Measurements from ENCODE around the gene KLK10. TPM values are rescaled to one million over a fixed set of nuclear protein-coding genes. Genes with fewer than 3 reads are reported as not detected.
"Not testable (repeated sequence)": the region's sequence is repeated elsewhere in the genome, so short reads cannot be mapped to it uniquely, and the experiment has no call there.

KLK10 gene
- polyA plus RNA-seq, 1 experiment = not detected

- no peak overlapping the region for H3K27ac ChIP-seq (ENCODE audit: low read depth, low read length)
- TF ChIP-seq, protein P1, sequence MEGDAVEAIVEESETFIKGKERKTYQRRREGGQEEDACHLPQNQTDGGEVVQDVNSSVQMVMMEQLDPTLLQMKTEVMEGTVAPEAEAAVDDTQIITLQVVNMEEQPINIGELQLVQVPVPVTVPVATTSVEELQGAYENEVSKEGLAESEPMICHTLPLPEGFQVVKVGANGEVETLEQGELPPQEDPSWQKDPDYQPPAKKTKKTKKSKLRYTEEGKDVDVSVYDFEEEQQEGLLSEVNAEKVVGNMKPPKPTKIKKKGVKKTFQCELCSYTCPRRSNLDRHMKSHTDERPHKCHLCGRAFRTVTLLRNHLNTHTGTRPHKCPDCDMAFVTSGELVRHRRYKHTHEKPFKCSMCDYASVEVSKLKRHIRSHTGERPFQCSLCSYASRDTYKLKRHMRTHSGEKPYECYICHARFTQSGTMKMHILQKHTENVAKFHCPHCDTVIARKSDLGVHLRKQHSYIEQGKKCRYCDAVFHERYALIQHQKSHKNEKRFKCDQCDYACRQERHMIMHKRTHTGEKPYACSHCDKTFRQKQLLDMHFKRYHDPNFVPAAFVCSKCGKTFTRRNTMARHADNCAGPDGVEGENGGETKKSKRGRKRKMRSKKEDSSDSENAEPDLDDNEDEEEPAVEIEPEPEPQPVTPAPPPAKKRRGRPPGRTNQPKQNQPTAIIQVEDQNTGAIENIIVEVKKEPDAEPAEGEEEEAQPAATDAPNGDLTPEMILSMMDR (IDR thresholded peaks at IDR 0.05; ENCODE audit: low read depth, low read length) = no peak
- H3K27me3 ChIP-seq (ENCODE audit: control insufficient read depth, insufficient read depth, low read length) = no peaks in the 10 kb centered on the region
- CTCF ChIA-PET = no interaction called here
- H3K4me3 ChIP-seq (ENCODE audit: low read depth, low read length) = no peak overlapping the region
- POLR2A ChIA-PET = no interaction called here
- peaks cover under 1% of the 10 kb centered on the region; the same call in 1 of the 2 replicates for H3K9me3 ChIP-seq (ENCODE audit: control insufficient read depth, insufficient read depth, low read length)
- DNase-seq (ENCODE audit: low read depth, low spot score) = no peak
Observed at GRCh38 chr19:50978772-50979390, 40.6 kb downstream of the KLK10 start.

DNA sequence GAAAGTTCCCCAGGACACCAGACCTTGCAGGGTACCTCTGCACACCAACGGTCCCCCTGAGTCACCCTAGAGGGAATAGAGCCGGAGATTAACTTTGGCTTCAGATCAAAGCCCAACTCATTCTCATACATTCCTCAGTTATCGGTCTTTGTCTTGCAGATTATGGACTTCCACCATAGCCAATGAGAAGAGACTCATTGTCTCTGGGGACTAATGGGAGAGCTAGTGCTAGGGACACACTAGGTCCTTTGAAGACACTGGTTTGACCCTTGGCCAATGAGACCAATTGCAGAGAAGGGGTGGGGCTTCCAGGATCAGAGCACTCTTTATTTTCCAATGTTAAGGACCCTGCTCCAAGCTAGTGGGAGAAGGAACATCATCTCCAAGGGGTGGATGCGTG is 41.9 kb downstream of the KLK10 start:
- Histone ChIP-seq H3K27ac (ENCODE audit: low read depth, low read length) (no peak overlapping the region), H3K27me3 (ENCODE audit: control insufficient read depth, insufficient read depth, low read length) (no peaks in the 10 kb centered on the region), H3K9me3 (ENCODE audit: control insufficient read depth, insufficient read depth, low read length) (no peaks in the 10 kb centered on the region), H3K4me3 (ENCODE audit: low read depth, low read length) (no peak overlapping the region)
- CTCF ChIA-PET = no interaction called here
- DNase-seq (ENCODE audit: low read depth, low spot score) = no peak
- TF ChIP-seq, protein P1 (IDR thresholded peaks at IDR 0.05; ENCODE audit: low read depth, low read length) = no peak
- POLR2A ChIA-PET = no interaction called here

DNA sequence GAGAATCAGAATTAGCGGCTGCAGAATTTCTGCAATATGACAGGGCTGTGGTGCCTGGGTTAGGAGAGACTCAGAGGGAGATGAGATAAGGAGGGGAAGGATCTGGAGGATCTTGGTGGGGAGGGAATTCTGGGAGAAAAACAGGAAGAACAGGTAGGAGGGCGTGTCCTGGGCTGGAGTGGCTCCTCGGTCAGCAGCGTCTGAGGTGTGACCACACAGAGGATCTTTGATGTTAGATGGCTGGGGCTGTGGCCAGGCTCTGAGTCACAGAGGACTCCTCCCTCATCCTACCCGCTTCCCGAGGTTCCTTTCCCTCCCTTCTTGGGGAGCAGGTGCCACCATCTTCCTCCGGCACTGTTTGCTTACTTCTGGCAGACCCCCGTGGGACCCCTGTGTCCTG is 43.7 kb downstream of the KLK10 start:
- ChIA-PET CTCF (no interaction called here), POLR2A (no interaction called here)
- Histone ChIP-seq H3K27ac (ENCODE audit: low read depth, low read length) (no peak overlapping the region), H3K27me3 (ENCODE audit: control insufficient read depth, insufficient read depth, low read length) (no peaks in the 10 kb centered on the region), H3K9me3 (ENCODE audit: control insufficient read depth, insufficient read depth, low read length) (no peaks in the 10 kb centered on the region), H3K4me3 (ENCODE audit: low read depth, low read length) (no peak overlapping the region)
- no peak for DNase-seq (ENCODE audit: low read depth, low spot score)
- TF ChIP-seq, protein P1 (IDR thresholded peaks at IDR 0.05; ENCODE audit: low read depth, low read length) = no peak

GRCh38 chr19:50974702-50975556 is 44.6 kb downstream of the KLK10 start:
- H3K9me3 ChIP-seq (ENCODE audit: control insufficient read depth, insufficient read depth, low read length) = no peaks in the 10 kb centered on the region
- CTCF ChIA-PET = no interaction called here
- DNase-seq (ENCODE audit: low read depth, low spot score) = no peak
- TF ChIP-seq, protein P1 (IDR thresholded peaks at IDR 0.05; ENCODE audit: low read depth, low read length) = no peak
- no peak overlapping the region for H3K27ac ChIP-seq (ENCODE audit: low read depth, low read length)
- no peak overlapping the region for H3K4me3 ChIP-seq (ENCODE audit: low read depth, low read length)
- POLR2A ChIA-PET = no interaction called here
- no peaks in the 10 kb centered on the region for H3K27me3 ChIP-seq (ENCODE audit: control insufficient read depth, insufficient read depth, low read length)

GRCh38 chr19:50972795-50973376 is 46.6 kb downstream of the KLK10 start:
- ChIA-PET POLR2A (no interaction called here), CTCF (no interaction called here)
- no peaks in the 10 kb centered on the region for H3K27me3 ChIP-seq (ENCODE audit: control insufficient read depth, insufficient read depth, low read length)
- H3K4me3 ChIP-seq (ENCODE audit: low read depth, low read length) = no peak overlapping the region
- H3K9me3 ChIP-seq (ENCODE audit: control insufficient read depth, insufficient read depth, low read length) = peaks cover 5% of the 10 kb centered on the region; the same call in 1 of the 2 replicates
- H3K27ac ChIP-seq (ENCODE audit: low read depth, low read length) = no peak overlapping the region
- DNase-seq (ENCODE audit: low read depth, low spot score) = no peak
- TF ChIP-seq, protein P1 (IDR thresholded peaks at IDR 0.05; ENCODE audit: low read depth, low read length) = no peak

GRCh38 chr19:50969810-50970209 is 49.7 kb downstream of the KLK10 start:
- H3K9me3 ChIP-seq (ENCODE audit: control insufficient read depth, insufficient read depth, low read length); POLR2A ChIA-PET; CTCF ChIA-PET; H3K4me3 ChIP-seq (ENCODE audit: low read depth, low read length); H3K27me3 ChIP-seq (ENCODE audit: control insufficient read depth, insufficient read depth, low read length); H3K27ac ChIP-seq (ENCODE audit: low read depth, low read length); DNase-seq (ENCODE audit: low read depth, low spot score): not testable (repeated sequence)
